ENCODE results near the gene DSCAML1. TPM values are rescaled to one million over a fixed set of nuclear protein-coding genes. Genes with fewer than 3 reads are reported as not detected.

DSCAML1 gene
- total RNA-seq, 2 experiments from 2014 or later: 0.42 to 1.4 TPM

- Mint-ChIP-seq H3K27me3 (no peaks in the 10 kb centered on the region), H3K27ac (no peak overlapping the region), H3K36me3 (no peaks in the 10 kb centered on the region), H3K4me1 (no peaks in the 10 kb centered on the region), H3K4me3 (no peak overlapping the region), H3K9me3 (ENCODE audit: low read depth) (no peaks in the 10 kb centered on the region)
- ATAC-seq: no peak
- DNase-seq: no peak
- CTCF ChIA-PET: no interaction called here
Measured at GRCh38 chr11:117524468-117525183, 272.4 kb downstream of the DSCAML1 start.

- H3K27ac Mint-ChIP-seq: no peak overlapping the region
- H3K36me3 Mint-ChIP-seq: no peaks in the 10 kb centered on the region
- H3K9me3 Mint-ChIP-seq (ENCODE audit: low read depth): no peaks in the 10 kb centered on the region
- no peak overlapping the region for H3K4me3 Mint-ChIP-seq
- CTCF ChIA-PET: no interaction called here
- ATAC-seq (no peak), DNase-seq (no peak)
- H3K4me1 Mint-ChIP-seq: no peaks in the 10 kb centered on the region
- no peaks in the 10 kb centered on the region for H3K27me3 Mint-ChIP-seq
Measured at GRCh38 chr11:117523680-117524079, 273.3 kb downstream of the DSCAML1 start.

DNA sequence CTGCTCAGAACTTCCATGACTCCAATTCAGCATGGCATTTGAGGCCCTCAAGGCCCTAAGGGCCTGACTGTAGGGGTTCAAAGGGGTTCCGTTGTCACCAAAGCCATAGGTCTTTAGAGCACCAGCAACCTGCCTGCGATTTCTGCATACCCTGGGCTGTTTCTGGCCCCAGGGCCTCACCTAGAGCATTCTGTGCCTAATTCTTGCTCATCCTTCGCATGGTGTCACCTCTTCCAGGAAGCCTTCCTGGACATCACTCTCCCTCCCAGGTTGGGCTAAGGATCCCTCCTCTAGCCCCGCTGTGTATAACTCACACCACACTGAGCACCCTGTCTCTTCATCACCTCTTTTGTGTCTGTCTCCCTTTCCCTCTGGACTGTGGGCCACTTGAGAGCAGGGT lies 275.0 kb downstream of the DSCAML1 start:
- CTCF ChIA-PET: no interaction called here
- Mint-ChIP-seq H3K36me3 (no peaks in the 10 kb centered on the region), H3K27ac (no peak overlapping the region), H3K4me1 (no peaks in the 10 kb centered on the region), H3K4me3 (no peak overlapping the region), H3K9me3 (ENCODE audit: low read depth) (no peaks in the 10 kb centered on the region), H3K27me3 (no peaks in the 10 kb centered on the region)
- DNase-seq: no peak
- no peak for ATAC-seq

- DNase-seq (no peak), ATAC-seq (no peak)
- Mint-ChIP-seq H3K36me3 (no peaks in the 10 kb centered on the region), H3K27ac (no peak overlapping the region), H3K27me3 (no peaks in the 10 kb centered on the region), H3K4me1 (no peaks in the 10 kb centered on the region), H3K4me3 (no peak overlapping the region), H3K9me3 (ENCODE audit: low read depth) (no peaks in the 10 kb centered on the region)
- CTCF ChIA-PET: interaction anchor here (0.8 kb wide), 1 partner anchor 94 kb away, joined by 3 read pairs; no protein-coding TSS in a partner anchor
Measured at GRCh38 chr11:117520966-117521365, 276.1 kb downstream of the DSCAML1 start.

- Mint-ChIP-seq H3K4me1 (no peaks in the 10 kb centered on the region), H3K27ac (no peak overlapping the region), H3K36me3 (no peaks in the 10 kb centered on the region), H3K27me3 (no peaks in the 10 kb centered on the region), H3K4me3 (no peak overlapping the region), H3K9me3 (ENCODE audit: low read depth) (no peaks in the 10 kb centered on the region)
- DNase-seq (no peak), ATAC-seq (no peak)
- CTCF ChIA-PET: no interaction called here
Measured at GRCh38 chr11:117520201-117520600, 276.8 kb downstream of the DSCAML1 start.

DNA sequence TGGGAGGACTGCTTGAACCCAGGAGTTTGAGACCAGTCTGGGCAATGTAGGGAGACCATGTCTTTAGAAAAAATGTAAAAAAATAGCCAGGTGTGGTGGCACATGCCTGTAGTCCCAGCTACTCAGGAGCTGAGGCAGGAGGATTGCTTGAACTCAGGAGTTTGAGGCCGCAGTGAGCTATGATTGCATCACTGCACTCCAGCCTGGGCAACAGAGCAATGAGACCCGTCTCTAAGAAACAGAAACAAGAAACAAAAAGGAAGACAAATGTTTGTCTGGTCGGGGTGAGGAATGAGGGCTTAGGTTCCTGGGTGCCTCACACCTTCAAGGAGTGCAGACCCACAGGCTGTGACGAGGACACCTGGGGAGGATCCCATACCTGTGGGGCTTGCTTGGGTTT lies 277.4 kb downstream of the DSCAML1 start:
- H3K4me3 Mint-ChIP-seq: no peak overlapping the region
- H3K27ac Mint-ChIP-seq: no peak overlapping the region
- no peak for DNase-seq
- no peak for ATAC-seq
- H3K9me3 Mint-ChIP-seq (ENCODE audit: low read depth): no peaks in the 10 kb centered on the region
- no peaks in the 10 kb centered on the region for H3K4me1 Mint-ChIP-seq
- no peaks in the 10 kb centered on the region for H3K27me3 Mint-ChIP-seq
- CTCF ChIA-PET: no interaction called here
- no peaks in the 10 kb centered on the region for H3K36me3 Mint-ChIP-seq

GRCh38 chr11:117519170-117519569 lies 277.8 kb downstream of the DSCAML1 start:
- CTCF ChIA-PET: no interaction called here
- Mint-ChIP-seq H3K4me1 (no peaks in the 10 kb centered on the region), H3K4me3 (no peak overlapping the region), H3K36me3 (no peaks in the 10 kb centered on the region), H3K27me3 (no peaks in the 10 kb centered on the region), H3K9me3 (ENCODE audit: low read depth) (no peaks in the 10 kb centered on the region), H3K27ac (no peak overlapping the region)
- ATAC-seq (no peak), DNase-seq (no peak)

- CTCF ChIA-PET: no interaction called here
- DNase-seq (no peak), ATAC-seq (no peak)
- H3K27ac Mint-ChIP-seq: no peak overlapping the region
- H3K27me3 Mint-ChIP-seq: no peaks in the 10 kb centered on the region
- no peak overlapping the region for H3K4me3 Mint-ChIP-seq
- no peaks in the 10 kb centered on the region for H3K9me3 Mint-ChIP-seq (ENCODE audit: low read depth)
- no peaks in the 10 kb centered on the region for H3K4me1 Mint-ChIP-seq
- H3K36me3 Mint-ChIP-seq: no peaks in the 10 kb centered on the region
Measured at GRCh38 chr11:117518455-117518854, 278.6 kb downstream of the DSCAML1 start.

DNA sequence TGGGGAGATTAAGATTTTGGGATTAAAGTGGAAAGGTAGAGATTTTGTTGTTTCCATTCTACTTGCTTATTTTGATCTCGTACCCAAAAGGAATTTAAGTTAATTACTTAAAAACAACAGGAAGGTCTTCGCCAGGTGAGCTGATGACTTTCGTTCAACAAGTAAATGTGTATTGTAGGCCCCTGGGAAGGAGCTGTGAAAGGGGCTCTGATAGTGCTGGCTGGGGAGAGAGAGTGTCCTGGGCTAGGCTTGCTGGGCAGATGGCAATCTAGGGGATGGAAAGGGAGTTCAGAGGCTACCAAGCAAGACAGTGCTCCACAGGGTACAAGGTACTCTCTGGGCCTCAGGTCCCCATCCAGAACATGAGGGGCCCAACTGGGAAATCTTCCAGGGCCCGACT lies 279.9 kb downstream of the DSCAML1 start:
- no peaks in the 10 kb centered on the region for H3K27me3 Mint-ChIP-seq
- H3K36me3 Mint-ChIP-seq: no peaks in the 10 kb centered on the region
- H3K4me3 Mint-ChIP-seq: no peak overlapping the region
- no peak for DNase-seq
- no peak overlapping the region for H3K27ac Mint-ChIP-seq
- no peaks in the 10 kb centered on the region for H3K9me3 Mint-ChIP-seq (ENCODE audit: low read depth)
- ATAC-seq: no peak
- no peaks in the 10 kb centered on the region for H3K4me1 Mint-ChIP-seq
- CTCF ChIA-PET: no interaction called here

- CTCF ChIA-PET: no interaction called here
- H3K27ac Mint-ChIP-seq: no peak overlapping the region
- H3K9me3 Mint-ChIP-seq (ENCODE audit: low read depth): no peaks in the 10 kb centered on the region
- no peaks in the 10 kb centered on the region for H3K27me3 Mint-ChIP-seq
- DNase-seq: no peak
- H3K4me1 Mint-ChIP-seq: no peaks in the 10 kb centered on the region
- ATAC-seq: no peak
- H3K36me3 Mint-ChIP-seq: no peaks in the 10 kb centered on the region
- no peak overlapping the region for H3K4me3 Mint-ChIP-seq
Measured at GRCh38 chr11:117515892-117516787, 280.9 kb downstream of the DSCAML1 start.

DNA sequence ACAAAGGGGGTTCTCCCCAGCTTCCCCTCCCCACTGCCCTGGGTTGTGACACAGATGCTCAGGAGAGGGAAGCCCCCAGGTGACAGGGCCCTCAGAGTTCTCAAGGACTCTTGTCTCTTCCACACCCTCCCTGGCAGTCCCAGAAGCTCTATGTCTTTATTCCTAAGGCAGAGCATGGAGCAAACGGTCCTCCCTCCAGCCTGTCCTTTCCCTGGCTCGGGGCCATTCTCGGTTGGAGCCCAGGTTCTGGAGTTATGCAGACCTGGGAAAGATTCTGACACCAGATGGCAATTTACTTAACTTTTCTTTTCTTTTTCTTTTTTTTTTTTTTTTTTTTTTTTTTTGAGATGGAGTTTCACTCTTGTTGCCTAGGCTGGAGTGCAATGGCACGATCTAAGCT lies 282.8 kb downstream of the DSCAML1 start:
- CTCF ChIA-PET: no interaction called here
- H3K27me3 Mint-ChIP-seq: no peaks in the 10 kb centered on the region
- no peaks in the 10 kb centered on the region for H3K4me1 Mint-ChIP-seq
- DNase-seq (no peak), ATAC-seq (no peak)
- no peak overlapping the region for H3K4me3 Mint-ChIP-seq
- no peaks in the 10 kb centered on the region for H3K36me3 Mint-ChIP-seq
- H3K27ac Mint-ChIP-seq: no peak overlapping the region
- no peaks in the 10 kb centered on the region for H3K9me3 Mint-ChIP-seq (ENCODE audit: low read depth)

- H3K4me3 Mint-ChIP-seq: no peak overlapping the region
- no peak overlapping the region for H3K27ac Mint-ChIP-seq
- H3K27me3 Mint-ChIP-seq: no peaks in the 10 kb centered on the region
- CTCF ChIA-PET: no interaction called here
- no peaks in the 10 kb centered on the region for H3K9me3 Mint-ChIP-seq (ENCODE audit: low read depth)
- no peaks in the 10 kb centered on the region for H3K36me3 Mint-ChIP-seq
- ATAC-seq: no peak
- no peak for DNase-seq
- H3K4me1 Mint-ChIP-seq: no peaks in the 10 kb centered on the region
Measured at GRCh38 chr11:117513666-117514065, 283.4 kb downstream of the DSCAML1 start.

GRCh38 chr11:117511931-117512539 lies 285.0 kb downstream of the DSCAML1 start:
- Mint-ChIP-seq H3K36me3 (no peaks in the 10 kb centered on the region), H3K27ac (no peak overlapping the region), H3K4me3 (no peak overlapping the region), H3K27me3 (no peaks in the 10 kb centered on the region), H3K9me3 (ENCODE audit: low read depth) (no peaks in the 10 kb centered on the region), H3K4me1 (no peaks in the 10 kb centered on the region)
- ATAC-seq (no peak), DNase-seq (no peak)
- CTCF ChIA-PET: no interaction called here

- CTCF ChIA-PET: no interaction called here
Measured at GRCh38 chr11:117511483-117511930, 285.5 kb downstream of the DSCAML1 start.

More at GRCh38 chr11:117511483-117511930, 285.5 kb downstream of the DSCAML1 start:
- Mint-ChIP-seq H3K27ac (no peak overlapping the region), H3K36me3 (no peaks in the 10 kb centered on the region), H3K4me3 (no peak overlapping the region), H3K4me1 (no peaks in the 10 kb centered on the region), H3K27me3 (no peaks in the 10 kb centered on the region), H3K9me3 (ENCODE audit: low read depth) (no peaks in the 10 kb centered on the region)
- ATAC-seq (no peak), DNase-seq (no peak)
